Endothelial cell of hepatic sinusoid (primary cell): ENCODE data around the gene MDM1.

ENCODE experiments used
- in situ Hi-C: cut with HindIII; loops from 2 replicates; pipeline ENCODE4 v1.10.0; 2017; ENCODE audit warnings: low sequenced_read_pairs

The MDM1 gene

DNA sequence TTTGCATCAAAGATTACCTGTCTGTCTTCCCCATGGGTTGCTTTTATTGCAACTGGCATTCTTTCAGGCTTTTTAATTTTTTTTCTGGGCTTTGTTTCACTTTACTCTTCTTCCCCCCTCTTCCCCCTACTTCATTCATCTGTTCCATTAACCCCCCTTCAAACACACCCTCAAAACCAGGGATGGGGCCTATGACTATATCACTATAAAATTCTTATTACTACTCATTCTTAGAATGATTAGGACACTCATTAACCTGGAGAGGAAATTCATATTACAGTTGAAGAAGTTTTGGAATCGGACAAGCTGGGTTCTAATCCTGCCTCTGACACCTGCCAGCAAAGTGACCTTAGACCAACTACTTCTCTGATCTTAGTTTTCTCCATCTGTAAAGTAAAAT, 24.8 kb upstream of the MDM1 start:
- in situ Hi-C loops: no loop called here

GRCh38 chr12:68356060-68356695, 24.0 kb upstream of the MDM1 start:
- in situ Hi-C loops: no loop called here

DNA sequence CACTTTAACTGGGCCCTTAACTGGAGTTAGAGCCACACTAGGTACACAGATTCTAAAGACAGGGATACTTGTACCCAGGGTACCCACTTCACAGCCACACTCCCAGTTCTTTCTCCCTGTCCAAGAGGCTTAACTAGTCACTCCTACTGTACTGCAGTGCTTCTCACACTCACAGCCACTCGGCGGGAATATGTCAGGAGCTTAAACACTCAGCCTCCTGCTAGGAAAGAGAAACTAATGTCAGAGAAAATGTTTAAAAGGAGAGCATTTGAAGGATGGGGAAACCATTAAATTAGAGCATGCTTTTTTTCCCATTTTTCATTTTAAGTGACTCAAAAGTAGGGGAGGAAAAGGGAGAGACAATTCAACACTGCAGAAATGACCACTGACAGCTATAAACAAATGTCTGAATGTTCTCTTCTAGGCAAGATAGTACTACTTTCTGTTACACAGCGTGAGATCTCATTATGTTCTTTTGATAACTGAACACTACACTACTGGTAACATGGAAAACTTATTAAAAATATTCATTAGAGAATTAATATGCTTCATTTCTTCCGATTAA, 22.9 kb upstream of the MDM1 start:
- in situ Hi-C loops: no loop called here

- in situ Hi-C loops: no loop called here
Observed at GRCh38 chr12:68352067-68352466, 19.9 kb upstream of the MDM1 start.

- in situ Hi-C loops: no loop called here
Observed at GRCh38 chr12:68350753-68351152, 18.6 kb upstream of the MDM1 start.

DNA sequence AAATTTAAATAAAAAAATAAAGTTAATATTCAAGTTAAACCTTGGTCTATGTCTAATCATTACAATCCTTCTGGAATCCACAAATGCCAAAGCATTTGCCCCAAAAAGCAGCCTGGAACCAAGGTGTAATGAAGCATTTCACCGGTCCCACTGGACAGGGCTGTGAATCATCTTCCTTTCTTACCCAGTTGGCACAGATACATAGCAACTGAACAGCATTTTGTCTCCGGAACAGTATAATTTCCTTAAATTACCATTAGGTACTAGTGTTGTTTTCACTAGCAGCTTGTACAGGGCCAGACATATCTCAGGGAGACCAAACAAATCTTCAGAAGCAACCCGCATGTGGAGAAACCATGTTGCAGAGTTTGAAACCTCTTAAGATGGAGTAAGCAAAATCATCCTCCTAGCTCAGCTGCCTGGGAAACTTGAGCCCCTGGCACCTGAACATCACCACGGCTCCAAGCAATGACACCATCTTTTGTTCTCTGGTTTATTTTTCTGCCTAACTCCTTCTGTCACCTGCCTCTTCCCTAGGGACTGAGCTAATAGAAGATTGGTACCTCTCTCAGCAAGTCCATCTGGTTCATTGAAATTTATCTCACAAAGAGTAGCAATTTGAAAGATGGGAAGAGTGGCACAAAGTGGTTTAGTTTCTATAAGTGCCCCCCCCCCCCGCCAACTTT, 17.9 kb upstream of the MDM1 start:
- in situ Hi-C loops: no loop called here

DNA sequence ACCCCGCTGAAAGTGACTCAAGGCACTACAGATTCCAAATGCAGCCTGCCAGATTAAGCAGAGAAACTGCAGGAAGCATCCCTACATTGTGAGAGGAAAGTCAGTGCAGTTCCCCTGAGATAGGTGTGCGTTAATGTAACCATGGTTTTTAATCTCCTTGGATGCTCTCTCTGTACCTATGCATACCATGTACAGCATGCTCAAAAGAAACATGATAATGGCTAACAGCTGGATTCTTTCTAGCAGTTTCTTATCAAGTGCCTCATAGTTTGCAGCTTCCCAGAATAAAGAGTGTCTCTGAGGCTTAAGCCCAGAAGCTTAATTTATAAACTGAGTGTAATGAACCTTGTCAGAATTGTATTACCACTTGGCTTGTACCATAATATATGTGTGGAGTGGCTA, 17.1 kb upstream of the MDM1 start:
- in situ Hi-C loops: no loop called here

DNA sequence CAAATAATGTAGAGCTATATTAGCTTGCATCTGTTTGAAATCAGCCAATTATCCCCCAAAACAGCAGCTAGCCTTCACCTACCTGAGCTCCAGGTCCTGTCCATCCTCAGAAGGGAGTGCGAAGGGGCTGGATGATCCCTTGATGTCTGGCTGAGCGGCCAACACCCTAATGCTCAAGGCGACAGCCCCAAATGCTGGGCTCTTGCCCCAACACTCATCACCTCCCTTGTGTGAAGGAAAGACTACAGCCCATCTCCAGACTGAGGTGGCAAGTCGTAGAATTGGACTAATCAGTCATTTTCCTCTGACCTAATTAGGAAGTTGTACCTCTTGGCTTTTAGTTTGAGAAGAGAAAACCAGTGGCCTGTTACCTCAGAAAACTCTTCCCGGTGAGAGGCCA, 16.3 kb upstream of the MDM1 start:
- in situ Hi-C loops: no loop called here

DNA sequence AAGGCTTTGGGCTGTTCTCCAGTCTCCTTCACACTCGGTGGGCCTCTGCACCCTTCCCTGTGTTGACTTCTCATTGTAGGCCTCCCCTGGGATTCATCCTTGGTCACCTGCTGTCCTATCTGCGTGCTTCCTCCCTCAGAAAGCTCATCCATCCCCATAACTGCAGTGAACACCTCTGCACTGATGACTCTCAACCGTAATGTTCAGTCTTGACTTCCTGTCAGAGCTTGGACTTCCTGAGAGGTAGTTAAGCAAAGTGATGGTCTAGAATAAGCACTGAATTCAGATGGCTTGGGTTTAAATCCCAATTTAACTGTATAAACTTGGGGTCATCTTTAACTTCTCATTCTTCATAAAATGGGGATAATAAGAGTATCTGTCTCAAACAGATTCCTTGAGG, 13.6 kb upstream of the MDM1 start:
- in situ Hi-C loops: no loop called here

GRCh38 chr12:68344126-68344525, 12.0 kb upstream of the MDM1 start:
- in situ Hi-C loops: loop anchor here (5.0 kb wide), 2 partner anchors 48 to 103 kb away; no protein-coding TSS in a partner anchor

- in situ Hi-C loops: loop anchor here (5.0 kb wide), 2 partner anchors 49 to 104 kb away; no protein-coding TSS in a partner anchor
Observed at GRCh38 chr12:68342966-68343365, 10.8 kb upstream of the MDM1 start.

DNA sequence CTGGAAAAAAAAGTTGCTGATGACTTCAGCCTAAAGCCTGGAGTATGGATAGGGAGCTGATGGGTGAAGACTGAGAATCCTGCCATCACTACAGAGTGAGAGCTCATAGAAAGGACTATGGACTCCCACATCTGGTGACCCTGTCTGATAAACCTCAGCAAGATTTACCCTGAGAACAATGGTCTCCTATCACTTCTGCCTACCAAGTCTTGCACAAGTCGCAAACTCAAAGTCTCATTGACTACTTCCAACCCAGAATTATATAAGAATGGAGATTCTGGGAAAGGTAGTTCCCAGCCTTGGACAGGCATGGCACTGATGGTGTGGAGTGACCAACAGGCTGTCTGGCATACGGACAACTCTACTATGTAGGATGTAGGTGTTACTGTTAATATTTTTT, 9.7 kb upstream of the MDM1 start:
- in situ Hi-C loops: loop anchor here (5.0 kb wide), 2 partner anchors 50 to 105 kb away; no protein-coding TSS in a partner anchor

GRCh38 chr12:68340404-68341270, 8.5 kb upstream of the MDM1 start:
- in situ Hi-C loops: loop anchor here (5.0 kb wide), 2 partner anchors 52 to 107 kb away; no protein-coding TSS in a partner anchor

DNA sequence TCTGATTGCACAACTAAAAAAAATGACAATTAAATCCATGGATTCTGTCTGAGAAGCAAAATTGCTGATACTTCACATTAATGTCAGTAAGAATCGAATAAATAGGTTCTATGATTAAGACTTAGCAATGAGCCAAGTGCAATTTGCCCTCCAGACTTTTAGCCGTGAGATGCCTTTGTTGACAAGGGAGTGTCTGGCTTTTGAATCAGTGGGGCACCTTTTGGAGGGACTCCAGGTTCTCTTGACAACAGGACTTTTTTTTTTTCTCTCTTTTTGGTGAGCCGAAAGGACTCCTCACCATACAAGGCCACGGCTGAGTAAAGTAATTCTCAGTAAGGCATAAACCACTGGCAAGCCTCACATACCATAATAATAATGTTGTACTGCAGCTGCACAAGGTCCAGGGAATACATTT, 4.7 kb upstream of the MDM1 start:
- in situ Hi-C loops: no loop called here

GRCh38 chr12:68335462-68335861, 3.3 kb upstream of the MDM1 start:
- in situ Hi-C loops: no loop called here

DNA sequence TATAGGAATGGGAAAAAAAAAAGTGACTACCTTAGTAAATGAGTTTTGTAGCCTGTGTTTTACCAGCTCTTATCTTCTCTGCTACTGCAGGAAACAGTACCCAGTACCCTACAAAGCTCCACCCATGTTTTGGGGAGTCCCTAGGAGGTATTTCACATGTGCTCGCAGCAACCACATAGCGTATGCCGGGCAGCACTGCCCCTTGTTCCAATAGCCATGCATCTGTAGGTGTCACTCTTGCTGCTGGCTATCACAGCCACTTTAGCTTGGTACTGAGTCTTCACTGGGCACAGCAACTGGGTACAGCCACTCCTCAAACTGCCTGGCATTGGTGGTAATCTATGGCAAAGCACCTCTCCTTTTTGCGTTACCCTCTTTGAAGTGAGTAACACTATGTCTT, 2.0 kb upstream of the MDM1 start:
- in situ Hi-C loops: no loop called here

GRCh38 chr12:68332728-68333630, 817 bp upstream of the MDM1 start:
- in situ Hi-C loops: no loop called here

GRCh38 chr12:68331500-68331868, 678 bp downstream of the MDM1 start:
- in situ Hi-C loops: no loop called here

DNA sequence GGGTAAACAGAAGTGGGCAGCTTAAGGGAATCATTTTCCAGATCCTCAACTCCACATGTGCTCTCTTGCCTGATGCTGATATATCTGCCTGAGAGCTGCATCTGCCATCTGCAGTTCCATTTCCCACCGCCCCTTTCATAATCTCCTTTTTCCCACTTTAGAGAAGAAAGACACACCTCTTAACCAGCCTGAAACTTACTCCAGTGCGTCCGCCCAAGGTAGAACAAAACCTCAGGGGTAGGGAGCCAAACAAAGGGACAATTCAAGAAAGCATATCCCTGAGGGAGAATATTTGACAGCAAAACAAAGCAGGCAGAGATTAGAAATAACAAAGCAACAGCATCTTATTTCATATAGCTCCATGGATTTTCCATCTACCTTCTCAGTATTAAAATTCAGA, 4.3 kb downstream of the MDM1 start:
- in situ Hi-C loops: loop anchor here (5.0 kb wide), 1 partner anchor 96 kb away; no protein-coding TSS in a partner anchor

GRCh38 chr12:68326716-68327115, 5.4 kb downstream of the MDM1 start:
- in situ Hi-C loops: loop anchor here (5.0 kb wide), 1 partner anchor 94 kb away; no protein-coding TSS in a partner anchor
